HG03066 (cell line): ENCODE measurements around the gene ATOH8.

Source experiments
- ATAC-seq: cut with Tn5 transposase; IDR thresholded peaks from one replicate; pipeline ENCODE4 v1.9.1; 2021; ENCODE audit warnings: low read depth; ENCODE audit not compliant: unreplicated experiment

Gene ATOH8

GRCh38 chr2:85767803-85768665 lies 14.2 kb downstream of the ATOH8 start:
- ATAC-seq, result no peak

- no peak for ATAC-seq
Measured at GRCh38 chr2:85768713-85769112, 14.9 kb downstream of the ATOH8 start.

GRCh38 chr2:85769236-85769982 lies 15.6 kb downstream of the ATOH8 start:
- no peak for ATAC-seq

- ATAC-seq, result no peak
Measured at GRCh38 chr2:85769983-85770362, 16.2 kb downstream of the ATOH8 start.

GRCh38 chr2:85770369-85770768 lies 16.6 kb downstream of the ATOH8 start:
- ATAC-seq, result no peak

GRCh38 chr2:85770786-85771409 lies 17.1 kb downstream of the ATOH8 start:
- ATAC-seq, result no peak

GRCh38 chr2:85771486-85771885 lies 17.7 kb downstream of the ATOH8 start:
- ATAC-seq, result no peak

- ATAC-seq, result no peak
Measured at GRCh38 chr2:85772019-85772745, 18.4 kb downstream of the ATOH8 start.

GRCh38 chr2:85772841-85773491 lies 19.2 kb downstream of the ATOH8 start:
- no peak for ATAC-seq

- no peak for ATAC-seq
Measured at GRCh38 chr2:85773692-85774091, 19.9 kb downstream of the ATOH8 start.

GRCh38 chr2:85774126-85774978 lies 20.6 kb downstream of the ATOH8 start:
- ATAC-seq, result no peak

- ATAC-seq, result no peak
Measured at GRCh38 chr2:85775406-85776381, 21.9 kb downstream of the ATOH8 start.

GRCh38 chr2:85776672-85777071 lies 22.9 kb downstream of the ATOH8 start:
- no peak for ATAC-seq

- no peak for ATAC-seq
Measured at GRCh38 chr2:85777441-85777861, 23.7 kb downstream of the ATOH8 start.

- ATAC-seq, result no peak
Measured at GRCh38 chr2:85778646-85779379, 25.0 kb downstream of the ATOH8 start.

GRCh38 chr2:85779641-85780315 lies 26.0 kb downstream of the ATOH8 start:
- ATAC-seq, result no peak
